SK-N-SH treated with all-trans-retinoic acid at 6 μM for 48 hours (cell line): Measurements from ENCODE around the gene KRTCAP2.

Experiments used
- ARNTL ChIP-seq: fragments of 450-650 bp; formaldehyde crosslinking; IDR thresholded peaks from 2 replicates; pipeline ENCODE4 v1.5.0; 2020; ENCODE audit warnings: low read depth, mild to moderate bottlenecking, moderate library complexity, borderline replicate concordance
- BACH2 ChIP-seq: fragments of 250-450 bp; sonication (Bioruptor Pico); IDR thresholded peaks from 2 replicates; pipeline ENCODE4 v1.9.0; 2021; ENCODE audit warnings: mild to moderate bottlenecking, borderline replicate concordance
- CREB5 ChIP-seq: fragments of 250-450 bp; sonication (Bioruptor Pico); IDR thresholded peaks from 2 replicates; pipeline ENCODE4 v1.5.1; 2020; ENCODE audit warnings: low read depth, mild to moderate bottlenecking, moderate library complexity
- CSDC2 ChIP-seq: fragments of 250-450 bp; sonication (Bioruptor Pico); IDR thresholded peaks from 2 replicates; pipeline ENCODE4 v1.5.0; 2020; ENCODE audit warnings: mild to moderate bottlenecking, moderate library complexity
- CSRNP3 ChIP-seq: fragments of 250-450 bp; sonication (Bioruptor Pico); IDR thresholded peaks from 2 replicates; pipeline ENCODE4 v1.5.1; 2021; ENCODE audit warnings: mild to moderate bottlenecking, moderate library complexity
- ISL1 ChIP-seq: fragments of 250-450 bp; sonication (Bioruptor Pico); IDR thresholded peaks from 2 replicates; pipeline ENCODE4 v2.1.2; 2022; ENCODE audit warnings: mild to moderate bottlenecking, moderate library complexity
- OSR1 ChIP-seq: fragments of 250-450 bp; sonication (Bioruptor Pico); IDR thresholded peaks from 2 replicates; pipeline ENCODE4 v1.8.0; 2022; ENCODE audit warnings: moderate library complexity, mild to moderate bottlenecking, inconsistent platforms
- PATZ1 ChIP-seq: fragments of 250-450 bp; sonication (Bioruptor Pico); IDR thresholded peaks from 2 replicates; pipeline ENCODE4 v1.8.0; 2020; ENCODE audit warnings: mild to moderate bottlenecking, moderate library complexity, borderline replicate concordance
- POU6F1 ChIP-seq: fragments of 250-450 bp; sonication (Bioruptor Pico); IDR thresholded peaks from 2 replicates; pipeline ENCODE4 v1.8.0; 2021; ENCODE audit warnings: low read depth, mild to moderate bottlenecking, moderate library complexity, borderline replicate concordance
- RARB ChIP-seq: fragments of 250-450 bp; sonication (Bioruptor Pico); IDR thresholded peaks from 2 replicates; pipeline ENCODE4 v1.8.0; 2021; ENCODE audit warnings: mild to moderate bottlenecking, moderate library complexity
- SNAI2 ChIP-seq: fragments of 250-450 bp; sonication (Bioruptor Pico); IDR thresholded peaks from 2 replicates; pipeline ENCODE4 v1.5.0; 2020; ENCODE audit warnings: mild to moderate bottlenecking, moderate library complexity
- TOX ChIP-seq: fragments of 250-450 bp; sonication (Bioruptor Pico); IDR thresholded peaks from 2 replicates; pipeline ENCODE4 v1.8.0; 2021; ENCODE audit warnings: mild to moderate bottlenecking, moderate library complexity, borderline replicate concordance
- ZFP3 ChIP-seq: fragments of 250-450 bp; sonication (Bioruptor Pico); IDR thresholded peaks from 2 replicates; pipeline ENCODE4 v1.5.0; 2020; ENCODE audit warnings: mild to moderate bottlenecking, moderate library complexity
- ZFP30 ChIP-seq: fragments of 450-650 bp; formaldehyde crosslinking; IDR thresholded peaks from 2 replicates; pipeline ENCODE4 v1.5.0; 2022; ENCODE audit warnings: mild to moderate bottlenecking, moderate library complexity

- TF ChIP-seq CSRNP3 (CRISPR knock-in tag): no peak
- no peak for TF ChIP-seq ZFP3
- TF ChIP-seq CSDC2: no peak
- no peak for TF ChIP-seq OSR1 (CRISPR knock-in tag)
- TF ChIP-seq TOX (CRISPR knock-in tag): no peak
- no peak for TF ChIP-seq RARB (CRISPR knock-in tag)
- no peak for TF ChIP-seq BACH2
- no peak for TF ChIP-seq ZFP30 (CRISPR knock-in tag)
- no peak for TF ChIP-seq SNAI2 (CRISPR knock-in tag)
- no peak for TF ChIP-seq PATZ1
- no peak for TF ChIP-seq POU6F1 (CRISPR knock-in tag)
- TF ChIP-seq ARNTL: no peak
- no peak for TF ChIP-seq CREB5 (CRISPR knock-in tag)
- TF ChIP-seq ISL1 (CRISPR knock-in tag): no peak
Measured at GRCh38 chr1:155131285-155131684, 41.8 kb downstream of the KRTCAP2 start.
